HG03196 (cell line): Measurements from ENCODE around the gene FZD1.
A peak's percentile ranks its signal among the peaks of the same experiment; 100 is the strongest.

Experiments
- ATAC-seq: cut with Tn5 transposase; IDR thresholded peaks from one replicate; pipeline ENCODE4 v1.9.1; 2021; ENCODE audit not compliant: unreplicated experiment

Gene FZD1

GRCh38 chr7:91264924-91265681 lies 870 bp downstream of the FZD1 start:
- ATAC-seq: peak; percentile 23

- no peak for ATAC-seq
Observed at GRCh38 chr7:91265693-91266066, 1.4 kb downstream of the FZD1 start.

GRCh38 chr7:91266067-91266688 lies 1.9 kb downstream of the FZD1 start:
- ATAC-seq: no peak

- no peak for ATAC-seq
Observed at GRCh38 chr7:91266689-91267090, 2.5 kb downstream of the FZD1 start.

GRCh38 chr7:91267171-91267955 lies 3.1 kb downstream of the FZD1 start:
- ATAC-seq: no peak

- ATAC-seq: no peak
Observed at GRCh38 chr7:91270372-91270771, 6.1 kb downstream of the FZD1 start.

GRCh38 chr7:91276909-91277308 lies 12.7 kb downstream of the FZD1 start:
- no peak for ATAC-seq

GRCh38 chr7:91280185-91280584 lies 16.0 kb downstream of the FZD1 start:
- no peak for ATAC-seq

- ATAC-seq: no peak
Observed at GRCh38 chr7:91280604-91281003, 16.4 kb downstream of the FZD1 start.

GRCh38 chr7:91285696-91286355 lies 21.6 kb downstream of the FZD1 start:
- ATAC-seq: no peak

- no peak for ATAC-seq
Observed at GRCh38 chr7:91286432-91286831, 22.2 kb downstream of the FZD1 start.

- ATAC-seq: no peak
Observed at GRCh38 chr7:91287371-91288084, 23.3 kb downstream of the FZD1 start.

- ATAC-seq: no peak
Observed at GRCh38 chr7:91288208-91288824, 24.1 kb downstream of the FZD1 start.

- no peak for ATAC-seq
Observed at GRCh38 chr7:91289633-91290254, 25.5 kb downstream of the FZD1 start.

- no peak for ATAC-seq
Observed at GRCh38 chr7:91291302-91291701, 27.1 kb downstream of the FZD1 start.

GRCh38 chr7:91291902-91292301 lies 27.7 kb downstream of the FZD1 start:
- no peak for ATAC-seq

- ATAC-seq: no peak
Observed at GRCh38 chr7:91292506-91292905, 28.3 kb downstream of the FZD1 start.

GRCh38 chr7:91293136-91293535 lies 28.9 kb downstream of the FZD1 start:
- no peak for ATAC-seq

- no peak for ATAC-seq
Observed at GRCh38 chr7:91293840-91294239, 29.6 kb downstream of the FZD1 start.

- ATAC-seq: no peak
Observed at GRCh38 chr7:91294639-91295220, 30.5 kb downstream of the FZD1 start.
